K562 (cell line): Measurements from ENCODE around the gene UBXN11. TPM values are rescaled to one million over a fixed set of nuclear protein-coding genes. Genes with fewer than 3 reads are reported as not detected.

Source experiments
- BRD9 ChIP-seq: fragments of 450-650 bp; IDR thresholded peaks from 2 replicates; pipeline ENCODE4 v1.6.1; 2018; ENCODE audit warnings: low read depth; ENCODE audit not compliant: partially characterized antibody
- E2F5 ChIP-seq: sonication (generic); formaldehyde crosslinking; IDR thresholded peaks from 2 replicates; pipeline ENCODE4 v1.8.0; 2022; ENCODE audit warnings: mild to moderate bottlenecking, missing genetic modification reagents
- GABPA ChIP-seq: fragments of 200-800 bp; sonication (Bioruptor generic); conservative IDR thresholded peaks from 2 replicates; pipeline ENCODE4 v1.6.1; 2016; ENCODE audit warnings: low read depth, missing genetic modification characterization, missing compliant biosample characterization
- GABPB2 ChIP-seq: fragments of 250-450 bp; sonication (Bioruptor Pico); conservative IDR thresholded peaks from 2 replicates; pipeline ENCODE4 v1.5.1; 2021; ENCODE audit warnings: mild to moderate bottlenecking
- HLTF ChIP-seq: fragments of 450-650 bp; IDR thresholded peaks from 2 replicates; pipeline ENCODE4 v1.6.1; 2016
- JUN ChIP-seq, 2 experiments: sonication (generic) in 1 of 2; formaldehyde crosslinking in 1 of 2; IDR thresholded peaks; 2 replicates each; pipeline versions ENCODE4 v1.6.1 to v1.8.0; 2012 to 2022; ENCODE audit warnings: borderline replicate concordance in 2 of 2, mild to moderate bottlenecking in 2 of 2, improper control_type of control experiment in 1 of 2, low read depth in 1 of 2, low read length in 1 of 2, missing genetic modification reagents in 1 of 2
- JUND ChIP-seq, 2 experiments: IDR thresholded peaks; 2 replicates in 1 of 2; 3 replicates in 1 of 2; pipeline ENCODE4 v1.6.1; 2011; ENCODE audit warnings: borderline replicate concordance in 2 of 2, low read depth in 2 of 2, low read length in 2 of 2, improper control_type of control experiment in 1 of 2, missing biosample characterization in 1 of 2, missing genetic modification characterization in 1 of 2, missing genetic modification reagents in 1 of 2
- KAT8 ChIP-seq: fragments of 450-650 bp; IDR thresholded peaks from 2 replicates; pipeline ENCODE4 v1.6.1; 2016; ENCODE audit warnings: low read depth, mild to moderate bottlenecking
- MLLT1 ChIP-seq, 2 experiments: fragments of 450-650 bp; IDR thresholded peaks; 2 replicates each; pipeline ENCODE4 v1.6.1; 2016
- NFE2L1 ChIP-seq: fragments of 450-650 bp; IDR thresholded peaks from 2 replicates; pipeline ENCODE4 v1.6.1; 2016; ENCODE audit warnings: missing genetic modification characterization, low read depth, mild to moderate bottlenecking, missing compliant biosample characterization, moderate library complexity, borderline replicate concordance
- NR2F6 ChIP-seq: fragments of 450-650 bp; formaldehyde crosslinking; IDR thresholded peaks from 2 replicates; pipeline ENCODE4 v1.4.0; 2020; ENCODE audit warnings: mild to moderate bottlenecking
- PML ChIP-seq: IDR thresholded peaks from 2 replicates; pipeline ENCODE4 v1.6.1; 2012; ENCODE audit warnings: low read length, inconsistent platforms
- PYGO2 ChIP-seq: fragments of 450-650 bp; IDR thresholded peaks from 2 replicates; pipeline ENCODE4 v1.6.1; 2016; ENCODE audit warnings: mild to moderate bottlenecking, missing genetic modification characterization, moderate library complexity, missing compliant biosample characterization
- RBM22 ChIP-seq: fragments of 200-400 bp; formaldehyde crosslinking; IDR thresholded peaks from 2 replicates; pipeline ENCODE4 v1.6.1; 2018; ENCODE audit warnings: low read length, low read depth; ENCODE audit not compliant: poor library complexity, severe bottlenecking
- RFX5 ChIP-seq: IDR thresholded peaks from 2 replicates; pipeline ENCODE4 v1.6.1; 2011; ENCODE audit warnings: low read depth, mild to moderate bottlenecking, improper control_type of control experiment, low read length
- SNIP1 ChIP-seq: fragments of 450-650 bp; IDR thresholded peaks from 2 replicates; pipeline ENCODE4 v1.7.1; 2017; ENCODE audit warnings: low read depth, mild to moderate bottlenecking
- ZBTB2 ChIP-seq: fragments of 450-650 bp; IDR thresholded peaks from 2 replicates; pipeline ENCODE4 v1.6.1; 2016; ENCODE audit warnings: antibody characterized with exemption
- ZNF263 ChIP-seq: sonication (generic); formaldehyde crosslinking; IDR thresholded peaks from 2 replicates; pipeline ENCODE4 v1.8.0; 2022; ENCODE audit warnings: mild to moderate bottlenecking, missing genetic modification reagents, borderline replicate concordance
- ZNF445 ChIP-seq: fragments of 250-450 bp; sonication (Bioruptor Pico); IDR thresholded peaks from 2 replicates; pipeline ENCODE4 v1.4.0; 2020; ENCODE audit warnings: low read depth, mild to moderate bottlenecking, moderate library complexity
- ZNF830 ChIP-seq: fragments of 250-450 bp; sonication (Bioruptor Pico); IDR thresholded peaks from 2 replicates; pipeline ENCODE4 v1.5.0; 2021; ENCODE audit warnings: mild to moderate bottlenecking
- polyA plus RNA-seq, 8 experiments: library from polyadenylated mRNA; depleted of rRNA in 4 of 8; stranded (reverse) in 5 of 8; unstranded in 3 of 8; fragments of >200 nt; fragmentation: Nextera tagmentation in 2 of 8; fragmentation: Illumina TruSeq in 1 of 8; extraction: Ambion mirVana in 2 of 8; extraction: Trizol in 1 of 8; gene quantifications; 2 replicates each; pipeline versions ENCODE4 v1.2.1 to v1.2.3, GENCODE V29; 2011 to 2014; ENCODE audit warnings: inconsistent platforms in 1 of 8, missing spikeins in 1 of 8
- total RNA-seq, 7 experiments: library from RNA; depleted of rRNA in 6 of 7; stranded (reverse); fragments of >200 nt in 6 of 7; fragmentation: Illumina TruSeq in 2 of 7; extraction: Trizol in 2 of 7; gene quantifications; 2 replicates each; pipeline versions ENCODE4 v1.2.1 to v1.2.3, GENCODE V29; 2011 to 2021; ENCODE audit warnings: low replicate concordance in 1 of 7

The UBXN11 gene
- total and polyA plus RNA-seq, 9 of the 15 experiments (the other 6 are each of a cell fraction or from before 2014, with no cell fraction given), result 0.48 to 34.3 (median 11.3) TPM

- TF ChIP-seq RBM22 (no peak), PML (peak; percentile 69), KAT8 (no peak), GABPB2 (CRISPR knock-in tag) (0 out of 2 replicates have a peak, but pooled peaks have one; percentile 41), ZBTB2 (peak; percentile 89), NR2F6 (CRISPR knock-in tag) (0 out of 2 replicates have a peak, but pooled peaks have one; percentile 56), ZNF445 (no peak), HLTF (peak; percentile 75; the same call in 1 of the 2 replicates), JUND (IDR thresholded peaks at IDR 0.05; ENCODE audit: borderline replicate concordance, low read depth, low read length) (peak; percentile 100), JUND (tag; IDR thresholded peaks at IDR 0.05; ENCODE audit: borderline replicate concordance, low read depth, low read length) (peak; percentile 99), ZNF830 (CRISPR knock-in tag) (0 out of 2 replicates have a peak, but pooled peaks have one; percentile 39), RFX5 (no peak), SNIP1 (no peak), ZNF263 (CRISPR knock-in tag) (peak; percentile 68), NFE2L1 (tag) (no peak), E2F5 (CRISPR knock-in tag) (peak; percentile 95; the same call in 1 of the 2 replicates), GABPA (no peak; the same call in 1 of the 2 replicates), MLLT1 (IDR thresholded peaks at IDR 0.05) (peak; percentile 22 to 79; a peak in 2 of 4 replicates), PYGO2 (tag) (no peak), BRD9 (no peak), JUN (IDR thresholded peaks at IDR 0.05; ENCODE audit: borderline replicate concordance, low read depth, low read length) (peak; percentile 100), JUN (CRISPR knock-in tag; IDR thresholded peaks at IDR 0.05; ENCODE audit: borderline replicate concordance) (peak; percentile 97)
These were observed 21.7 kb downstream of the UBXN11 start (continued) for GRCh38 chr1:26284597-26285347.
